Stomach (tissue), 9 donors: ENCODE results near the gene DRD4. TPM values are rescaled to one million over a fixed set of nuclear protein-coding genes. Genes with fewer than 3 reads are reported as not detected.

Experiments used
- DNase-seq, 2 donors: peaks; one replicate each; pipeline versions ENCODE4 v3.0.0 to v3.0.0-alpha.2; 2013 to 2019
- H3K27ac ChIP-seq, 5 donors: fragments of 200-600 bp in 4 of 5; sonication (generic) in 4 of 5; one replicate each; pipeline ENCODE4 v1.5.1; 2013 to 2019; ENCODE audit warnings: mild to moderate bottlenecking in 1 of 5, moderate library complexity in 1 of 5
- H3K27me3 ChIP-seq, 3 donors: fragments of 200-600 bp; sonication (generic); one replicate each; pipeline ENCODE4 v1.5.1; 2017 to 2019; ENCODE audit warnings: mixed run types in 1 of 3
- H3K36me3 ChIP-seq, 4 donors: fragments of 200-600 bp; sonication (generic); 1 replicate in 3 of 4; 2 replicates in 1 of 4; pipeline ENCODE4 v1.5.1; 2016 to 2019
- H3K4me1 ChIP-seq, 4 donors: fragments of 200-600 bp; sonication (generic); one replicate each; pipeline ENCODE4 v1.5.1; 2016 to 2019
- H3K4me3 ChIP-seq, 4 donors: fragments of 200-600 bp; sonication (generic) in 3 of 4; one replicate each; pipeline ENCODE4 v1.5.1; 2016 to 2019; ENCODE audit warnings: mild to moderate bottlenecking in 1 of 4
- H3K9me3 ChIP-seq, 4 donors: fragments of 200-600 bp; sonication (generic); one replicate each; pipeline ENCODE4 v1.5.1; 2016 to 2019
- EP300 ChIP-seq: sonication (generic); formaldehyde crosslinking; IDR thresholded peaks from one replicate; pipeline ENCODE4 v1.6.1; 2017; ENCODE audit warnings: antibody characterized with exemption
- POLR2A ChIP-seq, 4 donors: fragments of 450-650 bp; IDR thresholded peaks; one replicate each; pipeline ENCODE4 v1.6.1; 2016; ENCODE audit warnings: antibody characterized with exemption in 4 of 4, control low read depth in 2 of 4, mild to moderate bottlenecking in 1 of 4, moderate library complexity in 1 of 4
- POLR2AphosphoS5 ChIP-seq, 3 donors: sonication (generic); formaldehyde crosslinking; IDR thresholded peaks; one replicate each; pipeline ENCODE4 v1.6.1; 2016; ENCODE audit warnings: antibody characterized with exemption in 3 of 3
- WGBS, 5 donors: extraction: QIAGEN DNeasy Blood & Tissue Kit in 3 of 5; methylation state at CpG; one replicate each; pipeline versions ENCODE4 v1.1.5 to v1.1.7; 2013 to 2018; 5-methylcytosine and 5-hydroxymethylcytosine counted together
- intact Hi-C: fragments of 100-400 bp; cut with DNase I; formaldehyde crosslinking; loops from one replicate; pipeline ENCODE4 v1.15.1; 2023; ENCODE audit warnings: low total_unique reads
- polyA plus RNA-seq, 3 donors: library from polyadenylated mRNA; stranded (reverse); fragments of 200-250 nt; gene quantifications; one replicate each; pipeline ENCODE4 v1.2.3, GENCODE V29; 2013
- total RNA-seq, 5 donors: library from RNA; depleted of rRNA; stranded (reverse); fragments of >200 nt; gene quantifications; one replicate each; pipeline versions ENCODE4 v1.1.0 to v1.2.3, GENCODE V29; 2014 to 2016
- TF ChIP-seq, protein P1 (sequence below), 7 experiments: fragments of 450-650 bp in 4 of 7; fragments of 200-600 bp in 3 of 7; sonication (generic) in 3 of 7; IDR thresholded peaks; one replicate each; pipeline ENCODE4 v1.5.1; 2016 to 2019; ENCODE audit warnings: antibody characterized with exemption in 7 of 7, control low read depth in 2 of 7, mild to moderate bottlenecking in 1 of 7
- donor health status: healthy with polysubstance abuse.
- donor health status: Bipolar disorder and iron deficiency.
- donor health status: healthy.

DRD4 gene
- total and polyA plus RNA-seq, 8 donors, result 0.19 to 1.7 (median 0.50) TPM; not detected in 5

DNA sequence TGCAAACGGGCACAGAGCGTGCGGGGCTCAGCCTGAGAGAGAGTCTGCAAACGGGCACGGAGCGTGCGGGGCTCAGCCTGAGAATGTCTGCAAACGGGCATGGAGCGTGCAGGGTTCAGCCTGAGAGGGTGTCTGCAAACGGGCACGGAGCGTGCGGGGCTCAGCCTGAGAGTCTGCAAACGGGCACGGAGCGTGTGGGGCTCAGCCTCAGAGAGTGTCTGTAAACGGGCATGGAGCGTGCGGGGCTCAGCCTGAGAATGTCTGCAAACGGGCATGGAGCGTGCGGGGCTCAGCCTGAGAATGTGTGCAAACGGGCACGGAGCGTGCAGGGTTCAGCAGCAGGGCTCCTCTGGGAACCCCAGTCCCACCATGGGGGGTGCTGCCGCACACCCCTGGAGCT, 47.3 kb upstream of the DRD4 start:
- Histone ChIP-seq H3K36me3 (peaks cover 73 to 97% (median 95%) of the 10 kb centered on the region in 4 donors), H3K4me3 (no peak overlapping the region), H3K27ac (no peak overlapping the region), H3K9me3 (no peaks in the 10 kb centered on the region), H3K27me3 (no peaks in the 10 kb centered on the region), H3K4me1 (peaks cover 0 to 32% (median 2%) of the 10 kb centered on the region in 4 donors)
- whole genome bisulfite sequencing, 5 donors, result 93 to 97% (median 94%) methylated on average over 26 of the region's 26 CpGs
- intact Hi-C loops, result no loop called here
- TF ChIP-seq, protein P1, sequence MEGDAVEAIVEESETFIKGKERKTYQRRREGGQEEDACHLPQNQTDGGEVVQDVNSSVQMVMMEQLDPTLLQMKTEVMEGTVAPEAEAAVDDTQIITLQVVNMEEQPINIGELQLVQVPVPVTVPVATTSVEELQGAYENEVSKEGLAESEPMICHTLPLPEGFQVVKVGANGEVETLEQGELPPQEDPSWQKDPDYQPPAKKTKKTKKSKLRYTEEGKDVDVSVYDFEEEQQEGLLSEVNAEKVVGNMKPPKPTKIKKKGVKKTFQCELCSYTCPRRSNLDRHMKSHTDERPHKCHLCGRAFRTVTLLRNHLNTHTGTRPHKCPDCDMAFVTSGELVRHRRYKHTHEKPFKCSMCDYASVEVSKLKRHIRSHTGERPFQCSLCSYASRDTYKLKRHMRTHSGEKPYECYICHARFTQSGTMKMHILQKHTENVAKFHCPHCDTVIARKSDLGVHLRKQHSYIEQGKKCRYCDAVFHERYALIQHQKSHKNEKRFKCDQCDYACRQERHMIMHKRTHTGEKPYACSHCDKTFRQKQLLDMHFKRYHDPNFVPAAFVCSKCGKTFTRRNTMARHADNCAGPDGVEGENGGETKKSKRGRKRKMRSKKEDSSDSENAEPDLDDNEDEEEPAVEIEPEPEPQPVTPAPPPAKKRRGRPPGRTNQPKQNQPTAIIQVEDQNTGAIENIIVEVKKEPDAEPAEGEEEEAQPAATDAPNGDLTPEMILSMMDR (IDR thresholded peaks at IDR 0.05), result no peak
- TF ChIP-seq EP300, result no peak
- TF ChIP-seq POLR2A (IDR thresholded peaks at IDR 0.05), result no peak
- TF ChIP-seq POLR2AphosphoS5 (IDR thresholded peaks at IDR 0.05), result no peak
- no peak for DNase-seq

GRCh38 chr11:590997-591396, 46.1 kb upstream of the DRD4 start:
- Histone ChIP-seq H3K4me1 (peaks cover 0 to 24% (median 1%) of the 10 kb centered on the region in 4 donors), H3K9me3 (no peaks in the 10 kb centered on the region), H3K27ac (no peak overlapping the region), H3K27me3 (no peaks in the 10 kb centered on the region), H3K36me3 (peaks cover 80 to 100% (median 100%) of the 10 kb centered on the region in 4 donors), H3K4me3 (no peak overlapping the region)
- no peak for TF ChIP-seq EP300
- no peak for TF ChIP-seq POLR2AphosphoS5 (IDR thresholded peaks at IDR 0.05)
- TF ChIP-seq POLR2A (IDR thresholded peaks at IDR 0.05), result no peak
- TF ChIP-seq, protein P1 (IDR thresholded peaks at IDR 0.05), result no peak
- intact Hi-C loops, result no loop called here
- DNase-seq, result no peak
- WGBS, 5 donors, result 80 to 89% (median 84%) methylated on average over 11 of the region's 11 CpGs

GRCh38 chr11:592501-592900, 44.6 kb upstream of the DRD4 start:
- WGBS, 5 donors, result 94 to 98% (median 96%) methylated on average over 22 of the region's 22 CpGs
- H3K36me3 ChIP-seq, result peaks cover 81 to 100% (median 100%) of the 10 kb centered on the region in 4 donors

GRCh38 chr11:592918-593317, 44.2 kb upstream of the DRD4 start:
- H3K4me3 ChIP-seq, result no peak overlapping the region
- DNase-seq, result no peak
- no peak for TF ChIP-seq EP300
- TF ChIP-seq, protein P1 (IDR thresholded peaks at IDR 0.05), result no peak
- no peak for TF ChIP-seq POLR2AphosphoS5 (IDR thresholded peaks at IDR 0.05)
- no peak for TF ChIP-seq POLR2A (IDR thresholded peaks at IDR 0.05)
- H3K4me1 ChIP-seq, result peaks cover 0 to 5% (median 0%) of the 10 kb centered on the region in 4 donors
- intact Hi-C loops, result no loop called here
- no peak overlapping the region for H3K27ac ChIP-seq
- peaks cover 82 to 100% (median 100%) of the 10 kb centered on the region in 4 donors for H3K36me3 ChIP-seq
- no peaks in the 10 kb centered on the region for H3K27me3 ChIP-seq
- 82 to 93% (median 89%) methylated on average over 10 of the region's 10 CpGs for WGBS, 5 donors
- no peaks in the 10 kb centered on the region for H3K9me3 ChIP-seq

More at GRCh38 chr11:592501-592900, 44.6 kb upstream of the DRD4 start:
- no peak overlapping the region for H3K27ac ChIP-seq
- H3K4me3 ChIP-seq, result no peak overlapping the region
- intact Hi-C loops, result no loop called here
- DNase-seq, result no peak
- H3K4me1 ChIP-seq, result peaks cover 0 to 9% (median 0%) of the 10 kb centered on the region in 4 donors
- H3K27me3 ChIP-seq, result no peaks in the 10 kb centered on the region
- no peak for TF ChIP-seq POLR2A (IDR thresholded peaks at IDR 0.05)
- no peak for TF ChIP-seq POLR2AphosphoS5 (IDR thresholded peaks at IDR 0.05)
- TF ChIP-seq EP300, result no peak
- TF ChIP-seq, protein P1 (IDR thresholded peaks at IDR 0.05), result no peak
- no peaks in the 10 kb centered on the region for H3K9me3 ChIP-seq
